Head of caudate nucleus (tissue), 42 donors: ENCODE measurements around the gene CNTN1.
A peak's percentile ranks its signal among the peaks of the same experiment; 100 is the strongest.

Source experiments
- DNase-seq, 42 donors: peaks; one replicate each; pipeline versions ENCODE4 v3.0.0 to v3.0.0-alpha.2; 2020 to 2021; ENCODE audit warnings: mixed read lengths in 7 of 42
- intact Hi-C: fragments of 100-400 bp; cut with DNase I; formaldehyde crosslinking; loops from one replicate; pipeline ENCODE4 v1.15.0; 2022

Gene CNTN1

DNA sequence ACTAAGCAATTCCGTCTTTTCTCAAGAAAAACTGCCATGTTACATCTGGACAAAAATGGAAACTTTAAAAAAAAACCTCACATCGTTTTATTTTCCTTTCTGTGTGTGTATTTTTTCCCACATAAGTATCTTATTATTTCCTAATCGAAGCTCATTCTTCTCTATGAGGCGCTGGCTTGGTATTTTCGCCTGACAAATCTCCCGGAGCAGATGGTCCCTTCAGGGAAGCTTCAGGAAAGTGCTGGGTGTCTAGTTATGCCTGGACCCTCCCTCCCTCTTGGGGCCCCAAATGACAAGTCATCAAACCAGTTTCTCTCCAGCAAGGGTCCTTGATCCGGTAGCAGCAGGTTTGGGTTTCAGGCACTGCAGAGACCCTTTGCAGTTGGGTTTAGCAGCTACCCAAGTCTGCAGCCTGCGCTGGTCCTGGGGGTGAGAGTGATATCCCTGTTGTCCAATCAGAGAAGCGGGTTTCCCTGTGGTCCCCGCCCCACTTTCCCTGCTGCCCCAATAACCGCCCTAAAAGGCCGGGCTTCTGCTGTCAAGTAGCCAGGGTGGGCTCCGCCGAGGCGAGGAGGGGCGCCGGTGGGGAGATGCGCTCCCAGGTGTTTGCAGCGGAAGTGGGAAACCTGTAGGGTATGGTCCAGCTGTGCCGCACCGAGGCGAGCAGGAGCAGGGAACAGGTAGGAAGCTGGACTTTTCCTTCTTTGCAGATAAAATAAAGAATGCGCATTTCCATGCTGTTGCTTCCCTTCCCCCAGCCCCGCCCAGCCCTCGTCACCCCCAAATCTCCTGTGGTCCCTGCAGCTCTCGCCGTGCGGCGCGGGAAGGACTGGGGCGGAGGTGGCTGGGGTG is at the start of gene CNTN1:
CNTN1 (plus strand) TSS at position 527 of the 852 bp plus-strand sequence.
- DNase-seq: peak; percentile 63 to 97 (median 86)
- intact Hi-C loops: no loop called here

DNA sequence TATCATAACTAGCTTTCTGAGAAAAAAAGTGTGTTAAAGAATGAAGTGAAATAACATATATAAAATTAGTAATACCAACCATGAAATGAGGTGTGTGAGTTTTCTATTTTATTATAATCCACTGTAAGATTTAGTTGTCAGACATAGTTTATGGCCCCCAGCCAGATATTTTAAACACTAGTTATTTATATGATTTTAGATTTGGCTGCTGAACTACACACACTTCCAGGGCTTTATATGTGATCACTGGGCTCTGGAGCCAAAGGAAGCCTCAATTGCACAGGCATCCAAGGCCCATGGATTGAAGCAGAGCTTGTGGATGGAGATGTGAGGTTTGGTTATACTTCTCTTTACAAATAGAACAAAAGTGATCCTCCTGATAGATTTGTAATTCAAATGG is 48.7 kb upstream of the CNTN1 start:
- DNase-seq: no peak
- intact Hi-C loops: no loop called here

DNA sequence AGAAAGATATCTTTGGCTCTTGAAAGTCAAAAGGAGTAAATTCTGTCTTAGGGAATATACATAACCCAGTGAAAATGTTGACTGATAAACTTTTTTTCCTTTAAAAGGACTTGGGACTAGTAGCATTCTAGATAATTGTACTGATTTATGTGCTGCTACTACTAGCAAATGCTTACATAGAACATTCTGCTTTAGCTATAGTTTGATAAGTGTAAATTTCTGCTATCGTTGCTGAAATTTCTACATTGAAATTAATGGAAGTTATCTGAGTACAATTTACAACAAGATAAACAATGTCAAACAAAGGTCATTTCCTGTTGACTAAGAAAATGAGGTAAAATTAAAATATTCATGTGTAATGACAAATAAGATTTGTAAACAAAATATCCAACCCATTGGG is 48.3 kb upstream of the CNTN1 start:
- DNase-seq: no peak
- intact Hi-C loops: no loop called here

DNA sequence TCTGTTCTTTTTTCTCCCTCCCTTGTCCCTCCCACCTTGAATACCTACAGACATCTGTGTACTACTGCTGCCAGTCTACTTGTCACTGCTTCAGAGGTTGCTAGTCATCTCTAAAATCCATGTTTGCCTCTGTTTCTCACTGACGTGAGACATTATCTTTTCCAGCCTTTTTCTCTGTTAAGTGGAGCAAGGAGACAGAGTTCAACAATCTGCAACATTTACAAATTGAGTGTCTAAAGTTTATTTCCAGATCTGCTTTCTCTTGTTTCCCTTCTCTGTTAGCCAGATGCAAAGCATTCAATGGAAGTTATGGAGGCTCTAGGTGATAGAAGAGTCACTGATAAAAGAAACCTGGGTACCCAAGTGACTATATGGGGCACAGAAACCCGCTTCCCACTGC is 47.5 kb upstream of the CNTN1 start:
- intact Hi-C loops: no loop called here
- DNase-seq: no peak

DNA sequence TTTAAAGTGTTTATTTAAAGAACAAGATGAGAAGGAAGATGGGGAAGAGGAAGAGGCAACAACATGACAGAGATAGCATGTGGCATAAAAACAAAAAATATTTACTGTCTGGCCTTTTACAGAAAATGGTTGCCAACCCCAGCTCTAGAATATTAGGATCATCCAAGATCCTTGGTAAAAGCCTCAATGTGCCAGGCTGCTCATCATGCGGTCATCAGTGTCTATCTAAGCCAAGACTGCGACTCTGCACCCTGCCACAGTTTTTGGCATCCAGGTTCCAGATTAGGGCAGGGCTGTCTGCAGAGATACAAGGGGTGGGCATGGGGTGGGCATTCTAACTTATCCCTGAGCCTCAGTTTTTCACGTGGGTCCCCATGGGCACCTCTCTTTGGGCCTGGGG is 46.9 kb upstream of the CNTN1 start:
- intact Hi-C loops: no loop called here

DNA sequence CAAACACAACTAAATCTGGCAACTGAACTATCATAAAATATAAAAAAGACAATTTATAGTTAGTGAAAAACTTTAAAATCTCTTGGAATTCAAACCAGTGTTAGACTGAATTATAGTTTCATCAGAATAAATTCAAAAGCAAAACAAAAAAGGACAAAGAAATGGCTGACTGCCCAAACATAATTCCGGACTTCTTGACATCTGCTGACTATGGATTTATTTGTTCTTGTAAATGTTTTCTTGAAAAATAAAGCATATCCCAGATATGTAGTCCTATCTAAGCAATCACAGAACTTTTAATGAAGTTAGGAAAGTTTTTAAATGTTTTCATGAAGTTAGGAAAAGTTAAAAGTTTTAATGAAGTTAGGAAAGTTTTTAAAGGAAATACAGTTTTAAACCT is 45.8 kb upstream of the CNTN1 start:
- DNase-seq: no peak
- intact Hi-C loops: no loop called here

More for the DNA sequence above, 46.9 kb upstream of the CNTN1 start:
- DNase-seq: no peak

DNA sequence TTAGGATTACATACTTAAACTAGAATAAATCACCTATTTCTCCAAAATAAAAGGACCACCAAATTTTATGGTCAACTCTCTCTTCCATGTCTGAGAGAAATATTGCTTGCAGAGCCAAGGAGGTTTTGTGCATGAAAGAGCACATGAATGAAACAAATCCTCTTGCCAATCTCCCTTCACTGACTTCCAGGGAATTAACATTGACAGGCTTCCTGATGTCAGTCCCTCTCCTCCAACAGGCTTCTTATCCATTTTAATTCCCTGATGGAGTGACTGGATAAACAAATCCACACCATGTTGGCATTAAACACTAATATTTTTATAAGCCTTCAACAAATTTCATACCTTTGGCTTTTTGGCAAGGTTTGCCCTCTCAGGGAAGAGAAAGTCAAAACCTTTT is 45.3 kb upstream of the CNTN1 start:
- DNase-seq: no peak
- intact Hi-C loops: no loop called here

DNA sequence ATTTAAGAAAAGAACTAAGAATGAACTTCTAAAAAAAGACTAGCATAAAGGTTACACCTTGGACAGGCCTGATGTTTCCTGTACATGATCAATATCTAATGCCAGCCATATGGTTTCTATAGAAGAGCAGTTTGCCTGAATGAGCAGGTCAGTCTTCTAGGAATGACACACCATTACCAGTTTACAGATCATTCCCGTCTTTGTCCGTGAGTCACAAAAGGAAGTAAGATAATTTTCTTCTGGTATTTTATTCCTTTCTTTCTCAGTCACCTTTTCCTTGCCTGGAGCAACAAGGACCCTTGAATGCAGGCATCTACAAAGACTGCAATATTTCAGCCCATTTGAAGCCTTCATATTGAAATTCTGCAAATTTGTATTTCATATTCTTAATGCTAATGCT is 44.6 kb upstream of the CNTN1 start:
- no peak for DNase-seq
- intact Hi-C loops: no loop called here

DNA sequence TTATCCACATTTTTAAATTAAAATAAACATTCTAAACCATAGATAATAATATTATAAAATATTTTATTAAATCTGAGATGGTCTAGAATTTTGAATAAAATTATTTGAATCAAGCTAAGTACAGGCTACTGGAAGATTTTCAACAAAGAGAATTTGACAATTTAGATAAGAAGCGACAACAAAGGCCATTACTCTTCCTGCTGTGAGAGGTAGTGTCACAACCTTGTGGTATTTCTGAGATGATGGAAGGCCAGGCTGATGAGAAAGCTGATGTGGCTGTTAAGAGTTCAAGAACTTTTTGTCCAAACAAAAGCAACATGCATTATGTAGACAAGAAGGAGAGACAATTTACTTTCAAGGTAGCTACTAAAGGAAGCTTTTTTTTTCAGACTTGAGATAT is 43.7 kb upstream of the CNTN1 start:
- DNase-seq: no peak
- intact Hi-C loops: no loop called here

DNA sequence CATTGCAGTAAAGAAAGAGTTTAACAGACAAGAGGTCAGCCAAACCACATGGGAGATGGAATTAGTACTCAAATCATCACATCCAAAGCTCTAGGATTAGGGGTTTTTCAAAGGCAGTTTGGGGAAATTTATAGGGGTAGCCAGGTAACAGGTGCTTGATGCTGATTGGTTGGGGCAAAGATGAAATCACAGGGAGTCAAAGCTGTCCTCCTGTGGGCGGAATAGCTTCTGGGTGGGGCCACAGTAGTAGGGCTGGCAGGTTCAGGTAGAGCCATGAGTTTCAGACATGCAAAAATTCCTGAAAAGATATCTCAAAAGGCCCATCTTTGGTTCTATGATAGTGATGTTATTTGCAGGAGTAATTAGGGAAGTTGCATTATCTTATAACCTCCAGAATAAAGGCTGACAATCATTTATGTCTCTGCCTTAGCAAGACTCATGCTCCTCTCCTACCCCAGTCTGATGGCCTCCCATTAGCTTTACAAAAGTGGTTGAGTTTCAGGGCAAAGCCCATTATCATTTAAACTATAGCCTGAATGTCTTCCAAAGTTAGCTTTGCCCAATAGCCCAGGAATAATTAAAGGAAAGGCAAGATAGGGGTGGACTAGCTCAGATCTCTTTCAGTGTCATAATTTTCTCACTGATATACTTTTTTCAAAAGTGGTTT is 42.1 kb upstream of the CNTN1 start:
- intact Hi-C loops: no loop called here
- no peak for DNase-seq

DNA sequence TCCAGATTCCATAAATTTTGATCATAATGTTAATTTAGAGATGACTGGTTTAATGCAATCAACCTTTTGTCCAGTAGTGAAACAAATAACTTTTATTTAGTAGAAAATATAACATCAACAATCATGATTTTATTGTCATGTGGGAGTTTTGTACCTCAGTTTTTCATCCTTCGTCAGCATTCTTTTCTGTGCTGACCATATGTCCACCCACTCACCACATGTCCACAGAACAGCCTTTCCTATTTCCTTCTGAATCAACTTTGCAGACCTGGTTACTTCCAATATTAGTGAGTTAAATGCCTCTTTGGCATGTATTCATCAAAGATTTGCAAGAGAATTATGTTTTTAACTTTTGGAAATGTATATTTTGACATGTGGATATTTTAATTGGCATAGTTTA is 36.8 kb upstream of the CNTN1 start:
- DNase-seq: no peak
- intact Hi-C loops: no loop called here

DNA sequence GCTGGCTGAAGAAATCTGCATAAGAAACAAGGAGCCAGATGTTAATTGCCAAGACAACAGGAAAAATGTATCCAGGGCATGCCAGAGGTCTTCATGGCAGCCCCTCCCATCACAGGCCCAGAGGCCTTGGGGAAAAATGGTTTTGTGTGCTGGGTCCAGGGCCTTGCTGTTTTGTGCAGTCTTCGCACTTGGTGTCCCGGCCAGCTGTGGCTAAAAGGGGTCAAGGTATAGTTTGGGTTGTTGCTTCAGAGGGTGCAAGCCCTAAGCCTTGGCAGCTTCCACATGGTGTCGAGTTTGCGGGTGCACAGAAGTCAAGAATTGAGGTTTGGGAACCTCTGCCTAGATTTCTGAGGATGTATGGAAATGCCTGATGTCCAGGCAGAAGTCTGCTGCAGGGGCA is 29.9 kb upstream of the CNTN1 start:
- intact Hi-C loops: no loop called here

DNA sequence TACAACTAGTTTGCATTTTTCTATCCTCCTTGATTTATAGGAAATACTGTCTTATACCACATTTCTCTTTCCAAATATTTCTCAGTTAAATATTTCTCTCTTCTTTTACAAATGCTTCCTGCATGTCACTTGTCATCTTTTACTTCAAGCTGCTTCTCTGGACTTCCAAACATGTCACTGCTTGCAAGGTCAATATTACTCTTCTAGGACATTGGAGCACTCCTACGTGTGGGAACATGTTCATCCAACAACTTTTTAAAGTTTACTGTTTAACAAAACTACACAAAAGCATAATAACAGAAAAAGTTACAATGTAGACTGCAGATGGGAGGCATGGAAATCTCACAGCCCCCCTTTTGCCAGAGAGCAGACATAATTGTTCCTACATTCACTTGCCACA is 28.5 kb upstream of the CNTN1 start:
- no peak for DNase-seq
- intact Hi-C loops: no loop called here

More for the DNA sequence above, 29.9 kb upstream of the CNTN1 start:
- no peak for DNase-seq

DNA sequence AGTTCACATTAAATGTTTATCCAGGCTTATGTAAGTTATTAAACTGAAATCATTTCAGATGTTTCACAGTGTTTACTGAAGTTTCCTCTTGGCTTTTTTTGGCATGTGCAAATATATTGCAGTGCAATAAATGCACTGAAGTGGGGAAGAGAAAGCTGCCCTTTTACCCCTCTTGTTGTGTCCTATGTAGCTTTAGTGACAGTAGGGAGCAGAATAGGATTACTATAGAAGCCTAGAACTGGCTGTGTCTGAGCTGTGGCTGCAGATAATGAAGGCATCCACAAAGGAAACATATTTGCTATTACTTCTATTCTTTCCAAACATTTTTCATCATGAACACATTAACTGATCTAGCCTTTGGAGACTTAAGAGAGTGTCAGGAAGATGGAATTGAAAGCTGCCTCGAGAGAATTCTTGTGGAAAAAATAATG is 24.1 kb upstream of the CNTN1 start:
- intact Hi-C loops: no loop called here
- no peak for DNase-seq

DNA sequence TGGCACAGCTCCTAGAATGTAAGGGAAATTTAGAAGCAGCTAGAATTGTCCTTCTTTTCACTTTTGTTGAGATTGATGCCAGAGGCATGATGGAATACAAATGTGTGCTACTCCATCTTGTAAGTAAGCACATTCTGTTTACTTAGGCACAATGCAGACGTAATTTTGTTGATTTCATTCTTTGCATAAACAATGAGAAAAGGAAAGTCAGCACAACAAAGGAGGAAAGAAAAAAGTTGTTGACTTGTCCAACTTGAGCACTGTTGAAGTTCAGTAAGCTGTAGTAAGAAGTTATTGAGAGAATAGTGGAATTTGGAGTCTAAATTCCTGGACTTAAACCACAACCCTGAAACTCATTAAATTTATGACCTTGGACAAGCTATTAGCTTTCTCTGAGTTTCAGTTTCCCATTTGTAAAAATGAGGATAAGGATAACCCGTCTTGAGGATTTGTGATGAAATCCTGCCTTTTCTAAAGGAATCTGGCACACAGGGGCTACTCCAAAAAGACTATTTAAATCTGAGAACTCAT is 19.4 kb upstream of the CNTN1 start:
- intact Hi-C loops: no loop called here
- DNase-seq: no peak

DNA sequence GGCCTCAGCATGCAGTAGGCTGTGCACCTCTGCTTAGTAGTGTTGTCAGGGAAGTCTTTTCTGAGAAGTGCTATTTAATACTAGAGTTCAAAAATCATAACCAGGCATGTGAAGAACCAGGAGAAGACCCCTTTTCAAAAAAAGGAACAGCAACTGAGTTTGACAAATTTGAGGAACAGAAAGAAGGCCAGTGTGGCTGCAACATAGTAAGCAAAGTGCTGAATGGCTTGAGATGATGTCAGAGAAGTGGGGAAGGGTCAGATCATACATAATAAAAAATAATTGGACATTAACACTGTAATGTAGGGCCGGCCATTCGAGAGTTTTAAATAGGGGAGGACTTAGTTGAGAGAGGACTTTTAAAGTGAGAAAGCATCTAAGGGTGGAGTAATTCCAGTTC is 11.1 kb upstream of the CNTN1 start:
- intact Hi-C loops: no loop called here
- DNase-seq: no peak

DNA sequence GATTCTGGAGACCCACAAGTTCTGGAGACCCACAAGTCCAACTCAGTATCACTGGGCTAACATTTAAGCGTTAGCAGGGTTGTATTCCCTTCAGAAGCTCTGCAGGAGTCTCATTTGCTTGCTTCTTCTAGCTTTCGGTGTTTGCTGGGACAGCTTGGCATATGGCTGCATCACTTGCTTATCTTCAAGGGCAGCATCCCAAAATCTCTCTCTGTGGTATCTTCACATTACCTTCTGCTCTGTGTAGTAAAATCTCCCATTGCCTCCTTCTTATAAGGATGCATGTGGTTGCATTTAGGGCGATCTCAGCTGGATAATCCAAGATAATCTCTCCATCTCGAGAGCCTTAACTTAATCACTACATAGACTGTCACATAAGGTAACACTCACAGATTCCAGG is 7.3 kb upstream of the CNTN1 start:
- intact Hi-C loops: no loop called here
- DNase-seq: no peak

DNA sequence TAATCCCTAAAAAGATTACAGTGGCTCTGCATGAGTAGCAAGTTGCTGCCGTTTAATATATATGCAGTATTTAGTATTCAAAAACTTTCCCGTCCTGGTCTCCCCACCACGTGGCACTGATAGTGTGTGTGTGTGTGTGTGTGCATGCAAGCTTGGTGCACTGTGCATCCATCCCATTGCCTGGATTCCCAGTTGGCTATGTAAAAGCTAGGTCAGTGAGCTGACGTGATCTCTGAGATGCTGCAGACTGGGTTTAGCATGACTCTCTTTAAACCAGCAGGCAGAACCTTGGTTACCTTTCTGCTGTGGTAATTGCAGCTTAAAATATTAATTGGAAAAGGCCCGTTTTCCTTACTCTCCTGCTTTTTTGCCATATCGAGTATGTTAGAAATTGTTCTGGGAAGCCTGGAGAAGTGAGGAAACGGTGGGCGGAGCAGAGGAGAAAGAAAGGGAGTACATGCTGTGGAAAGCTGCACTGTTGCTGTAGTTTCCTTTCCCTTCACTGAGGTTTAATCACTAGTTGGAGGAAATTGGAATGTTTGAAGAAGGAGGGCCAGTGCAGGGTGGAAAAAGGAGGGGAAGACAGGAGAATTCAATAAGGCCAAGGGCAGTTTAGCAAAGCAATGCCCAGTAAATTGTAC is 4.0 kb upstream of the CNTN1 start:
- peak in 28 of 42 donors; percentile 3 to 69 (median 32) for DNase-seq
- intact Hi-C loops: no loop called here

DNA sequence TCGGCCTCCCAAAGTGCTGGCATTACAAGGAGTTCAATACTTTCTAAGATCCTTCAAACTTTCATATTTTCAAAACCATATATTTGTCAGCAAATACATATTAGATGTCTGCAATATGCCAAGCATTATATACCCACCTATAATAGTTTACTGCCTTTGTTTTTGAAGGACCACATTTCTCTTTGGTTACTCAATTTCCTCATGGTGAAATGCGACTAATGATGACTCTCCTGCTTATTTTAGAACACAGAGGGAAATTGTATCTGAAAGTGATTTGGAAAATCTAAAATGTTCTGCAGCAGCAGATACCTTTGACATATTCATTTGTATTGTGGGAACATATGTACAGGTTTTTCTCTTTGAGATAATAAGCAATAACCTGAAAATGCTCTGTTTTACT is 2.7 kb upstream of the CNTN1 start:
- no peak for DNase-seq
- intact Hi-C loops: no loop called here

DNA sequence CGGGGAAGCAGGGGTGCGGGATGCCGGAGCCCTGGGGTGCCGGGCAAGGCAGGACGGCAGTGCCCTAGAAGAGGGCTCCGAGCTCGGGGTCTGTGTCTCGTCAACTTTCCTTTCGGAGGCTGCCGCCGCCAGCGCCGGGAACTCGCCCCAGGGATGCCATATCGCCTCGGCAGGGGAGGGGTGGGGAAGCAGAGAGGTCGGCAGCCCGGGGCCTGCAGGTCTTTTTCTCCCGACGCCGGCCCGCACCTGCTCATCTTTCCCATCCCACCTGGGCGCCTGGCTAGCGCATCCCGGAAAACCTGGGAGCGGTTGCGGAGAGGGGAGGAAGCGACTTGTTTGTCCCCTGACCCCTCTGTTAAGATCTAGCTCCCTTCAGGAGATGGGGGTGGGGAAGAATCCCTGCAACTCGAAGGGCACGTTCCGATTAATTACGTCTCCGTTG is 547 bp downstream of the CNTN1 start:
- peak in 29 of 42 donors; percentile 9 to 61 (median 35) for DNase-seq
- intact Hi-C loops: no loop called here
